Body of pancreas (tissue), 4 donors: ENCODE data around the gene EMC8. TPM values are rescaled to one million over a fixed set of nuclear protein-coding genes. Genes with fewer than 3 reads are reported as not detected.

Experiments used
- ATAC-seq: fragments of 150-250 bp; one replicate; pipeline ENCODE4 v1.9.1; 2016
- DNase-seq, 4 donors: peaks; one replicate each; pipeline ENCODE4 v3.0.0-alpha.2; 2019
- H3K27ac ChIP-seq, 4 donors: fragments of 200-600 bp; sonication (generic); 1 replicate in 3 of 4; 2 replicates in 1 of 4; pipeline versions ENCODE4 v1.5.1 to v1.6.1; 2016 to 2019; ENCODE audit warnings: mild to moderate bottlenecking in 1 of 4, mixed read lengths in 1 of 4, moderate library complexity in 1 of 4
- H3K27me3 ChIP-seq, 2 donors: fragments of 200-600 bp; sonication (generic); one replicate each; pipeline ENCODE4 v1.6.0; 2016; ENCODE audit warnings: mild to moderate bottlenecking in 1 of 2
- H3K36me3 ChIP-seq, 2 donors: fragments of 200-600 bp; sonication (generic); replicated peaks in 1 of 2; 2 replicates each; pipeline ENCODE4 v1.5.1; 2016; ENCODE audit warnings: low read depth in 2 of 2; ENCODE audit not compliant: insufficient read depth in 1 of 2
- H3K4me1 ChIP-seq: fragments of 200-600 bp; sonication (generic); one replicate; pipeline ENCODE4 v1.6.0; 2016
- H3K4me3 ChIP-seq, 2 donors: fragments of 200-600 bp; sonication (generic); 1 replicate in 1 of 2; 2 replicates in 1 of 2; pipeline ENCODE4 v1.5.1; 2016 to 2019
- H3K9me3 ChIP-seq, 3 donors: fragments of 200-600 bp; sonication (generic); 1 replicate in 2 of 3; 2 replicates in 1 of 3; pipeline ENCODE4 v1.5.1; 2016
- CTCF ChIP-seq, 7 experiments: fragments of 450-650 bp in 4 of 7; fragments of 200-600 bp in 3 of 7; sonication (generic) in 3 of 7; IDR thresholded peaks; one replicate each; pipeline ENCODE4 v1.5.1; 2016 to 2019; ENCODE audit warnings: antibody characterized with exemption in 7 of 7
- POLR2A ChIP-seq, 3 donors: fragments of 450-650 bp; IDR thresholded peaks; one replicate each; pipeline ENCODE4 v1.6.1; 2016; ENCODE audit warnings: antibody characterized with exemption in 3 of 3, mild to moderate bottlenecking in 2 of 3
- WGBS, 2 donors: methylation state at CpG; one replicate each; pipeline ENCODE4 v1.1.5; 2017; 5-methylcytosine and 5-hydroxymethylcytosine counted together
- intact Hi-C: fragments of 100-400 bp; cut with DNase I; formaldehyde crosslinking; loops from one replicate; pipeline ENCODE4 v1.15.1; 2023
- total RNA-seq, 2 donors: library from RNA; depleted of rRNA; stranded (reverse); fragments of >200 nt; gene quantifications; one replicate each; pipeline ENCODE4 v1.1.0, GENCODE V29; 2016

EMC8 gene
- total RNA-seq, 2 donors from 2014 or later: 16.3 to 30.7 TPM

GRCh38 chr16:85751698-85752501 lies 47.4 kb downstream of the EMC8 start:
- H3K4me3 ChIP-seq: no peak overlapping the region
- TF ChIP-seq CTCF (IDR thresholded peaks at IDR 0.05): no peak
- TF ChIP-seq POLR2A (IDR thresholded peaks at IDR 0.05): no peak
- H3K27me3 ChIP-seq: no peaks in the 10 kb centered on the region
- DNase-seq (no peak), ATAC-seq (no peak)
- no peaks in the 10 kb centered on the region for H3K36me3 ChIP-seq
- H3K27ac ChIP-seq: no peak overlapping the region
- WGBS, 2 donors: 42 to 55% methylated on average over 11 to 15 of the region's 15 CpGs
- intact Hi-C loops: no loop called here
- H3K9me3 ChIP-seq: no peaks in the 10 kb centered on the region
- peaks cover 47% of the 10 kb centered on the region for H3K4me1 ChIP-seq

- DNase-seq: peak; percentile 36 to 71 (median 46)
- Histone ChIP-seq H3K4me3 (no peak within 1 kb of the TSS), H3K4me1 (peaks cover 47% of the 10 kb centered on the region), H3K9me3 (no peaks in the 10 kb centered on the region), H3K27me3 (no peaks in the 10 kb centered on the region), H3K27ac (no peak within 1 kb of the TSS), H3K36me3 (no peaks in the 10 kb centered on the region)
- WGBS, 2 donors: 11% methylated on average over 68 of the region's 96 CpGs; no CpG with 5 or more reads in 1 of the 2 donors
- intact Hi-C loops: no loop called here
- peak in 1 of 7 experiments; percentile 35 for TF ChIP-seq CTCF (IDR thresholded peaks at IDR 0.05)
- TF ChIP-seq POLR2A (IDR thresholded peaks at IDR 0.05): no peak
- ATAC-seq: peak; percentile 69
Measured at GRCh38 chr16:85750827-85751697, 48.3 kb downstream of the EMC8 start, which contains the start of gene C16orf74. Gene C16orf74 (minus strand): TSS chr16:85751096. CDS start chr16:85735217, 15,879 bp downstream.

GRCh38 chr16:85750146-85750826 lies 49.1 kb downstream of the EMC8 start:
- TF ChIP-seq CTCF (IDR thresholded peaks at IDR 0.05) (no peak), POLR2A (IDR thresholded peaks at IDR 0.05) (no peak)
- peaks cover 47% of the 10 kb centered on the region for H3K4me1 ChIP-seq
- ATAC-seq: no peak
- H3K9me3 ChIP-seq: no peaks in the 10 kb centered on the region
- peak in 1 of 4 donors; percentile 30 for DNase-seq
- H3K27ac ChIP-seq: no peak overlapping the region
- H3K27me3 ChIP-seq: no peaks in the 10 kb centered on the region
- no peaks in the 10 kb centered on the region for H3K36me3 ChIP-seq
- H3K4me3 ChIP-seq: no peak overlapping the region
- 3 to 21% methylated on average over 12 to 51 of the region's 51 CpGs for WGBS, 2 donors
- intact Hi-C loops: no loop called here

- Histone ChIP-seq H3K9me3 (no peaks in the 10 kb centered on the region), H3K4me3 (no peak overlapping the region), H3K27me3 (no peaks in the 10 kb centered on the region), H3K36me3 (no peaks in the 10 kb centered on the region), H3K27ac (no peak overlapping the region), H3K4me1 (peaks cover 47% of the 10 kb centered on the region)
- DNase-seq: no peak
- TF ChIP-seq POLR2A (IDR thresholded peaks at IDR 0.05) (no peak), CTCF (IDR thresholded peaks at IDR 0.05) (no peak)
- WGBS, 2 donors: 39 to 67% methylated on average over 8 to 14 of the region's 14 CpGs
- intact Hi-C loops: no loop called here
- ATAC-seq: no peak
Measured at GRCh38 chr16:85749771-85750145, 49.6 kb downstream of the EMC8 start.
